Islet precursor cell (in vitro differentiated cells): ENCODE results near the gene TK1.

ENCODE experiments used
- DNase-seq: peaks from one replicate; pipeline ENCODE4 v3.0.0-alpha.2; 2018

The TK1 gene

GRCh38 chr17:78132767-78133178 lies 54.1 kb downstream of the TK1 start:
- DNase-seq, result no peak

GRCh38 chr17:78132084-78132676 lies 54.7 kb downstream of the TK1 start:
- DNase-seq, result peak; percentile 94

DNA sequence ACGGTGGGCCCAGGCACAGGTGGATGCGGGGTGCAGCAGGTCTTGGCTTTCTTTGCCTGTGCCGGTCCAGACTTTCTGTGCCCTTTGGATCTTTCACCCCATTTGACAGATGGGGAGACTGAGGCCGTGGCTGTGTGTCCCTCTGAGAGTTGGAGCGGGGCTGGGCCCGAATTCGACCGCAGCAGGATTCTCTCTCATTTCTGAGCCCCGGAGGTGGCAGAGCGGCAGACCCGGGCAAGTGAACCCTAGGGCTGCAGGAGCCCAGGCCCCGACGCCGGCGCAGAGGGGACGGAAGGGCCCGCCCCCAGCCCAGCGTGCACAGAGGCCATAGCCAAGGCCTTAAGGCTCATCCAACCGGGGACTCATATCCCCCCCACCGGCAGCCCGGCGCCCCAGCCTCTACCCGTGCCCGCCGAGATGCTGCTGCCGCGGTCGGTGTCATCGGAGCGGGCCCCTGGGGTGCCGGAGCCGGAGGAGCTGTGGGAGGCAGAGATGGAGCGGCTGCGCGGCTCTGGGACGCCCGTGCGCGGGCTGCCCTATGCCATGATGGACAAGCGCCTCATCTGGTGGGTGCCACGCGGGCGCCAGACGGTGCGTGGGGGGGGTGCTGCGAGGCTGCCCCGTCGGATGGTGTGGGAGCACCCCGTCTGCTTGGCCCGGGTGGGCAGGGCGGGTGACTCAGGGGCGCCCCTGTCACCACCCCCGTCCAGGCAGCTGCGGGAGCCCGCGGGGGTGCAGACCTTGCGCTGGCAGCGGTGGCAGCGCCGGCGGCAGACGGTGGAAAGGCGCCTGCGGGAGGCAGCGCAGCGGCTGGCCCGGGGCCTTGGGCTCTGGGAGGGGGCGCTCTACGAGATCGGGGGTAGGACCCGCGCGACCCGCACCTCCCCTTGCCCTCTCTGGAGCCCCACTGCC lies 55.4 kb downstream of the TK1 start:
- no peak for DNase-seq

DNA sequence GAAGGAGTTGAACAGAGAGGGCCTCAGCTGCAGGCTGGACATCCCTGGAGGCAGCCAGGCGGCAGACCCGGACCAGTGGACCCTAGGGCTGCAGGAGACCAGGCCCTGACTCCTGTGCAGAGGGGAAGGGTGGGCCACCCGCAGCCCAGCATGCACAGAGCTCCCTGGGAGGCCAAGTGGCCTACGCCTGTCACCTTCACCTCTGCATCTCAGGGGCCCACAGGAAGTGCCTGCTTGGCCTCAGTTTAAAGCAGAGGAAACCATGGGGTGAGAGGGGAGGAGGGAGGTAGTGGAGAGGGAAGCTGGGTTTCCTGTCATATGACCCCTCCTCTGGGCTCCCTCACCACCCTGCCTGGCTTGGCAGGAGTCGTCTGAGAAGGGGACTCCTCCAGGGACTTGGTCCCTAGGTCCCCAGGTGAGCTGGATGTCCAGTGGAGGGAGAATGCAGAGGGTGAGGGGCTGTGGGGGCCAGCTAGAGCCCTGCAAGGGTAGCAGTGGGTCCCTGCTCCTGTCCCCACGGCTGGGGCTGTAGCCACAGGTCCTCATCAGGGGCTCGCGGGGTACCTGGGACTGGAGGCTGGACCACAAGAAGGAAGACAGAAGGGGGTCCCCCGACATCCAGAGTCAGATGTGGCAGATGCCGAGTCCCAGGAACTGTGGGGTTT lies 56.3 kb downstream of the TK1 start, which contains the start of gene TMC8:
TMC8 (plus strand) TSS at position 335 of the 665 bp plus-strand sequence. CDS start 818 bp downstream, outside the sequence.
- no peak for DNase-seq

- DNase-seq, result no peak
These were observed 56.8 kb downstream of the TK1 start for GRCh38 chr17:78130090-78130436.

DNA sequence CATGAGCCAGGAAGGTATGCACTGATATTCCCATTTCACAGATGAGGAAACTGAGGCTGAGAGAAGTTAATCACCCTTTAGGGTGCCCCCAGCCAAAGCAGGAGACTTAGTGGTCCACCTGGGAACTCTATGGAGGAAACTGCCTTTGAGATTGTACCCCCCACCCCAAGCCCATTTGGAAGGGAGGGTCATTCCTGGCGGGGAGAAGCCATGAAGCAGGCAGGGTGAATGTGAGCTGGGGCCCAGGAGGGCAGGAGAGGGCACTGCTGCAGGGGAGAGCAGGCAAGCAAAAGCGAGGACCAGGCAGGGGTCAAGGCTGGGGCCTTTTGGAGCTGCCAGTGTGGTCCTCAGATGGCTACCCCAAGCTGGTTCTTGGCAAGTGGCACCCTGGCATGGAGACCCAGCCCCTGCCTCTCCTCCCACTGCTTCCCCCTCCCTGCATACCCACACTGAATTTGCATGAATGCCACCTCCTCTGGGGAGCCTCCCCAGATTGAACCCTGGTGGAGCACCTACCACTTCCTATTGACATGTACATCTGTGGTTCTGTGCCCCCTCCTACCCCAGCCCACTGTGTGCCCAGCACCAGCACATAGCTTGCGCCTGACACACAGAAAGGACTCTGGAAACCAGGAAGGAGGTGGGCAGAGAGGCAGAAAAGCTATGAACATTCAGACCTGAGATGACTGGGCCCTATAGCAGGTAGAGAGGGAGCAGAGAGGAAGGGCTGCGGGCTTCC lies 57.3 kb downstream of the TK1 start:
- DNase-seq, result no peak

DNA sequence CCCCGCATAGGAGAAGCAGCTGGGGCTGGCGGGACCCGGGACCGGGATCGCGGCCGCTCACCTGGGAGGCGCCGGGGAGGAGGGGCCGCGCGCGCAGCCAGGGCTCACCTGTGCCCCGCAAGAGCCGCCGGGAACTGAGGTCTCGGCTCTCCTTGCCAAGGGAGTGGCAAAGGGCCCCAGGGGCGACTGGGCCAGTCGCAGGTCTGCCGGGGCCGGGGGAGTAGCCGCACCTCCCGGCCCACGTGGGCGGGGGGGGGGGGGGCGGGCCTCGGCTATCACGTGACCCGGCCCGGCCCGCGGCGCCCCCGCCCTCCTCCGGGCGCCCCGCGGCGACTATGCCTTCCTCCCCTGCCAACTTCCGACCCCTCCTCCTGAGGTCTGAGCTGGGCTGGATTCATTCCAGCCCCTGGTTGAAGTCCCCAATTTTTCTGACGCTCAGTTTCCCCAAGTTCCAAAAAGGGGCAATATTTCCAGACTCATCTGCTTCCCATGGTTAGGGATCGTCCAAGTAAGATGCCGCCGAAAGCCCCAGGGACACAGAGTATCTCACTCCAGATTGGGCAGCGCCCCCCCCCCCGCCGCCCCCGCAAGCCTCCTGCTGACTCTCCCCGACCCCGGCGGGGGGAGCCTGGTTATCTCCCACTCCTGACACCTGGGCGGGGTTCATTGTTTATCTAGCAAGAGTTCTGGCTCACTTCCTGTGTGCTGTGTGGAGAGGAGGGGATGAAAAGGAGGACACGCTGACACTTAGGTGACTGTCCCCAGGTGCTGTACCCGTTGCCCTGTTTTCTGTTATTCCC lies 58.1 kb downstream of the TK1 start, which contains the start of gene TMC6:
TMC6 (minus strand) TSS at position 205 of the 800 bp plus-strand sequence. CDS start 1,923 bp downstream, outside the sequence.
- DNase-seq, result peak; percentile 95

DNA sequence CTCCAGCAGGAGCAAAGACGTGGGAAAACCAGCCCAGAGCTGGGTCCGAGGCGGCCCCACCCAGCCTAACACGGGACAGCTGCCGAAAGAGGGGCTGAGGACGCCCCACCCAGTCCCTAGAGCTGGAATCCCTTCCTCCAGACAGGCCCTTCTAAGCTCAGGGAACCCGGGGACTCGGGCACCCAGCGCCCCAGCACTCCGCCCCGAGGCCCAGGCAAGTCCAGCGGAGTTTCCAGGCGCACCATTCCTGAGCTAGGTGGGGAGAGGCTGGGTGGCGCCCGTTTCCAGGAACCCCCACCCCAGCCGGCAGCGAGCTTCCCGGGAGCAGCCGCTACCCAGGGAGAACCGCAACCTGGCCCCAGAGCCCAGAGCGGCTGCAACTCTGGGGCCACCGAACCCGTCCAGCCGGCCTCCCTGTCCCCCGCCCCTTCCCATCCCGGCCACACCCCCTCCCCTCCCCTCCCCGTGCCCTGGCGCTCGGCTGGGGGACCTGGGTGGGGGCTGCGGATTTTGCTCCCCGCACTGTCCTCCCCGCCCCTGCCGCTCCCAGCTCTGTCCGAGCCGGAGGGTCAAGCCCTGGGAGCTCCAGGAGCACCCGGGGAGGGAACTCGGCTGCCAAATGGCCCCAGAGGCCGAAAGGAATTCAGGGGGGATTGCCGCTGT lies 58.8 kb downstream of the TK1 start:
- peak; percentile 85 for DNase-seq

DNA sequence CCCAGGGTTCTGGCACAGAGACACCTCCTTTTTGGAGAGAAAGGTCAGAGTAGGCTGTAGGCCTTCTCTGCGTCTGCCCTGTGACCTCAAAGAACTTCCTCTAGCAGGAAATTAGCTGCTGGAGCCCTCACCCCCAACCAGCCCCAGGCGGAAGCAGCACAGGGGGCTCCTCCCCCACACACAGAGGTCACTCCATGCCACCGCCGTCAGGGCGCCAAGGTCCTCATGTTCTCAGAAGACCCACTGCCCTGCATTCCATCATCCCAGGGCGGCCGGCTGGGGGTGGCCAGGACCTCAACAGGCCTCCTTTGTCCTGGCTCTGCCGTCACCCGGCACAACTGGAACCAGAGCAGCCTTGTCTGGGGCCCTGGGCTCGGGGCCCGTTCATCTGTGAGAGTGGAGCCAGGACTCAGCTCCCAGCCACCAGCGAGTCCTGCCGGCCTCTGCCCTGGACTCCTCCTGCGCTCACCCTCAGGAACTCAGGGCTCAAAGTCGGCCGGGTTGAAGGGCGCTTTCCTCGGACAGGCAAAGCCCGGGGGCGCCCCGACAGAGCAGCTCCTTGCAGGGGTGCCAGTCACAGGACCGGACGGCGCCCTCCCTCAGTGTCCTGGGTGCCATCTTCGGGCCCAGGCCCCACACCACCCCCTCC lies 59.5 kb downstream of the TK1 start:
- peak; percentile 97 for DNase-seq

- no peak for DNase-seq
These were observed 60.0 kb downstream of the TK1 start for GRCh38 chr17:78126895-78127238.

DNA sequence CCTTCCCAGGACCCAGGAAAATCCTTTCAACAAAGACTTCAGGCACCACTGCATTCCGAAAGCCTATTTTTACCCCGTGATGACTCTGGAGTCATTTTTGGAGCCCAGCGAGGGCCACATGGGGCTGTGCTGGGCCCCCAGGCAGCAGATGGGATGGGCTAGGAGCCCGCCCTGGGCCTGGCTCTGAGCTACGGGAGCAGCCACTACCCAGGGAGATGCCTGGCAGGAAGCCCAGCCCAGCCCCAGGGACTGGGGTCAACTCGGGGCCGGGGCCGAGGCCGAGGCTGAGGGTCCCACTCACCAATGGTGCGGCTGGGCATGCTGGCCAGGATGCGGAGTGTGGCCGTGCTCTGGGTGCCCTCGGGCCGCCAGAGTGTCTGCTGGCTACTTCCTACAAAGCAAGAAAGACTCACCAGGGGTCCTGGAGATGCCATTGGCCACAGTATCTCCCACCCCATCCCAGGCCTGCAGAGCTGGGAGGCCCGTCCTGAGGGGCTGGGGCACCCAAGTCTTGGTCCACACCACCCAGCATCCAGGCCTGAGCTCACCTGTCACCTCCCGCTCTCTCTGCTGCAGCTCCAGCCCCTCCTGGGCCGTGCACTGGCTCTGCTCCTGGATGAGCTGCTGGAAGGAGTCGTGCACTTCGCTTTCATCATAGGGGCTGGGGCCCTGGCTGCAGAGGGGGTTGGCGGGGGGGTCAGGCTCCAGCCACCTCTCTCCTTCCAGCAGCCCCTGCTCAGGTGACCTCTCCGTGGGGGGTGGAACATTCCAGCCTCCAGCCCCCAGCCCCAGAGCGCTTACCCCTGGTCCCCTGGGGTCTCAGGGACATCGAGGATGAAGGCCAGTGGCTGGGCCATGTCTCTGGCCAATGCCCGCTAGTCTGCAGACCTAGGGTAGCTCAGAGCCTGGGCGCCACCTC lies 60.6 kb downstream of the TK1 start:
- DNase-seq, result no peak

DNA sequence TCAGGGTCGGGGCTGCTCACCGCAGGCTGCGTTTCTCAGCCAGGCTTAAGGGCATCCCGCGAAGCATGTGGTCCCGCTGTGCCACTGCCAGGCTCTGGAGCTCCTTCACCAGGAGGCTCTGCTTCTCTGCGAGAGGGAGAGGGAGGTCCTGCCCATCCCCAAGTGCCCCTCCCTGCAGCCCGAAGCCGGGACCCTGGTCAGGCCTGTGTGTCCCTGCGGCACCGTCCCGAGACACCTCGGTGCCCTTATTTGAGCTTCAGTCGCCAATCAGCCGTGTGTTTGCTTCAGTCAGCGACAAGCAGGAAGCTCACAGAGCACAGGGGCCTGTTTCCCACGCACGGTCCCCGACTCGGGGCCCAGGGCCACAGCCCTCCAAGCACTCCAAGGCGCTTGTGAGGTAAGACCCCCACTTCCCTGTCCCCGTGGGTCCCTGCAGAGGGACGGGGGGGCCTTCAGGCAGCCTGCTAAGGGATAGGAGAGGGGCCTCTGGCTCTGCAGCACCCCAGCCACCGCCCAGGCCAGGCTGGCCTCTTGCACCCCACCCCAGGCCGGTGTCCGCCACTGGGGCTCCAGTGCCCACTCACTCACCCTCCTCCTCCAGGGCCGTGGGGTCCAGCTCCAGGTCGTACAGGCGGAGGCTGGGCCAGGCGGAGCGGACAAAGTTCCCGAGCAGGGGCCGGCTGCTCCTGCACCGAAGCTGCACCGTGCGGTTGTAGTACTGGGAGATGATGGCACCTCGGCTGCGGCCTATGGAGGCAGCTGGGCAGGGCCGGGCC lies 61.5 kb downstream of the TK1 start:
- no peak for DNase-seq

GRCh38 chr17:78124836-78125137 lies 62.1 kb downstream of the TK1 start:
- no peak for DNase-seq
